GM19025 (cell line): ENCODE data around the gene DNAH8.

ENCODE experiments used
- ATAC-seq: cut with Tn5 transposase; IDR thresholded peaks from one replicate; pipeline ENCODE4 v1.9.1; 2021; ENCODE audit warnings: mild to moderate bottlenecking, low read depth, moderate library complexity; ENCODE audit not compliant: unreplicated experiment

Gene DNAH8

GRCh38 chr6:39048481-39049399 is 333.6 kb downstream of the DNAH8 start, which contains the start of gene GLP1R:
GLP1R (plus strand) TSS chr6:39048781; CDS start chr6:39048841, 60 bp downstream.
- no peak for ATAC-seq

- ATAC-seq: no peak
Observed at GRCh38 chr6:39049575-39050283, 334.6 kb downstream of the DNAH8 start.

- no peak for ATAC-seq
Observed at GRCh38 chr6:39050453-39051112, 335.5 kb downstream of the DNAH8 start.

- no peak for ATAC-seq
Observed at GRCh38 chr6:39051399-39052122, 336.4 kb downstream of the DNAH8 start.

GRCh38 chr6:39053016-39053624 is 338.0 kb downstream of the DNAH8 start:
- ATAC-seq: no peak

GRCh38 chr6:39053854-39054576 is 338.9 kb downstream of the DNAH8 start:
- no peak for ATAC-seq

- ATAC-seq: no peak
Observed at GRCh38 chr6:39054577-39055142, 339.5 kb downstream of the DNAH8 start.

- no peak for ATAC-seq
Observed at GRCh38 chr6:39055661-39056060, 340.6 kb downstream of the DNAH8 start.

GRCh38 chr6:39056191-39056590 is 341.1 kb downstream of the DNAH8 start:
- ATAC-seq: no peak

- ATAC-seq: no peak
Observed at GRCh38 chr6:39056681-39057080, 341.6 kb downstream of the DNAH8 start.

GRCh38 chr6:39057251-39058155 is 342.4 kb downstream of the DNAH8 start:
- ATAC-seq: no peak

GRCh38 chr6:39058471-39059147 is 343.5 kb downstream of the DNAH8 start:
- no peak for ATAC-seq

- ATAC-seq: no peak
Observed at GRCh38 chr6:39059496-39060310, 344.6 kb downstream of the DNAH8 start.

- ATAC-seq: no peak
Observed at GRCh38 chr6:39060467-39061160, 345.5 kb downstream of the DNAH8 start.

GRCh38 chr6:39061182-39061581 is 346.1 kb downstream of the DNAH8 start:
- ATAC-seq: no peak

GRCh38 chr6:39061588-39061987 is 346.5 kb downstream of the DNAH8 start:
- no peak for ATAC-seq
